HCT116 (cell line): ENCODE results near the gene KRTAP5-2. TPM values are rescaled to one million over a fixed set of nuclear protein-coding genes. Genes with fewer than 3 reads are reported as not detected.
A peak's percentile ranks its signal among the peaks of the same experiment; 100 is the strongest.

ENCODE experiments used
- ATAC-seq: fragments of 200-7000 bp; cut with Tn5 transposase; 2 replicates; pipeline ENCODE4 v1.9.1; 2020; ENCODE audit warnings: mild to moderate bottlenecking, moderate library complexity
- BruUV-seq: library from RNA; stranded (reverse); fragments of 400-500 nt; replicated peaks from 2 replicates; lab custom pipeline; 2021; lab: Mats Ljungman, UMichigan
- CTCF ChIA-PET: fragments of 300-600 bp; sonication (Branson Sonifier 250); formaldehyde crosslinking; loops from one replicate; lab custom pipeline; 2021; ENCODE audit warnings: antibody characterized with exemption; lab: Charles Lee
- POLR2A ChIA-PET: fragments of 300-600, 350-600 bp; sonication (Branson Sonifier 250); formaldehyde crosslinking; loops from one replicate; lab custom pipeline; 2021; ENCODE audit warnings: antibody characterized with exemption; lab: Charles Lee
- RAD21 ChIA-PET, 2 experiments: fragments of 300-600 bp; sonication (Branson Sonifier 250); formaldehyde crosslinking; loops; one replicate each; lab custom pipeline; 2023; ENCODE audit warnings: low total read pairs in 2 of 2; ENCODE audit not compliant: uncharacterized antibody in 2 of 2, unreplicated experiment in 2 of 2, low non-redundant PET in 1 of 2; lab: Charles Lee
- DNase-seq: peaks from one replicate; pipeline ENCODE4 v3.0.0-alpha.2; 2010; ENCODE audit warnings: low read depth, low spot score
- H2AFZ ChIP-seq: fragments of 200-600 bp; shearing (Covaris generic), sonication (generic); 2 replicates; pipeline ENCODE4 v1.6.1; 2017; ENCODE audit warnings: low read depth, mixed run types, mixed read lengths, antibody characterized with exemption, low read length; ENCODE audit not compliant: poor library complexity, severe bottlenecking
- H3K27ac ChIP-seq: 2 replicates; pipeline ENCODE4 v1.5.1; 2012; ENCODE audit warnings: low read depth, low read length
- H3K27me3 ChIP-seq: fragments of 200-600 bp; sonication (generic); 2 replicates; pipeline ENCODE4 v1.6.1; 2016; ENCODE audit warnings: mixed run types, low read length, mixed read lengths; ENCODE audit not compliant: insufficient read depth
- H3K36me3 ChIP-seq, 2 experiments: fragments of 200-500 bp in 1 of 2; fragments of 200-600 bp in 1 of 2; sonication (Bioruptor generic) in 1 of 2; sonication (generic) in 1 of 2; 2 replicates each; pipeline versions ENCODE4 v1.5.1 to v1.6.1; 2014 to 2016; ENCODE audit warnings: low read length in 2 of 2, inconsistent platforms in 1 of 2, mixed read lengths in 1 of 2, mixed run types in 1 of 2; ENCODE audit not compliant: insufficient read depth in 2 of 2, control insufficient read depth in 1 of 2
- H3K4me1 ChIP-seq, 2 experiments: fragments of 200-600 bp in 1 of 2; sonication (generic) in 1 of 2; 2 replicates each; pipeline versions ENCODE4 v1.5.1 to v1.6.1; 2012 to 2017; ENCODE audit warnings: low read length in 2 of 2, inconsistent platforms in 1 of 2, mild to moderate bottlenecking in 1 of 2, mixed read lengths in 1 of 2, mixed run types in 1 of 2, moderate library complexity in 1 of 2; ENCODE audit not compliant: insufficient read depth in 2 of 2, control insufficient read depth in 1 of 2
- H3K4me2 ChIP-seq: fragments of 200-600 bp; sonication (generic); 2 replicates; pipeline ENCODE4 v1.6.1; 2017; ENCODE audit warnings: mixed run types, low read length, mixed read lengths
- H3K4me3 ChIP-seq, 2 experiments: fragments of 200-600 bp in 1 of 2; sonication (generic) in 1 of 2; replicated peaks in 1 of 2; 2 replicates each; pipeline ENCODE4 v1.5.1; 2011 to 2016; ENCODE audit warnings: low read length in 2 of 2, control low read depth in 1 of 2, low read depth in 1 of 2, mild to moderate bottlenecking in 1 of 2, mixed read lengths in 1 of 2, mixed run types in 1 of 2
- H3K79me2 ChIP-seq: fragments of 200-600 bp; sonication (generic); 2 replicates; pipeline ENCODE4 v1.6.1; 2017; ENCODE audit warnings: mild to moderate bottlenecking, mixed run types, low read length, moderate library complexity, mixed read lengths; ENCODE audit not compliant: insufficient read depth
- H3K9ac ChIP-seq: fragments of 200-600 bp; sonication (generic); 2 replicates; pipeline ENCODE4 v1.6.1; 2016; ENCODE audit warnings: low read length, mixed read lengths
- H3K9me2 ChIP-seq: fragments of 200-600 bp; sonication (generic), shearing (Covaris generic); 2 replicates; pipeline ENCODE4 v1.6.1; 2017; ENCODE audit warnings: mixed run types, mild to moderate bottlenecking, moderate library complexity; ENCODE audit not compliant: insufficient read depth
- H3K9me3 ChIP-seq, 2 experiments: fragments of 200-500 bp in 1 of 2; fragments of 200-600 bp in 1 of 2; sonication (Bioruptor generic) in 1 of 2; sonication (generic) in 1 of 2; 2 replicates each; pipeline ENCODE4 v1.6.1; 2014 to 2017; ENCODE audit warnings: low read length in 2 of 2, mixed read lengths in 2 of 2, inconsistent platforms in 1 of 2, low read depth in 1 of 2, mild to moderate bottlenecking in 1 of 2, mixed run types in 1 of 2, moderate library complexity in 1 of 2; ENCODE audit not compliant: control insufficient read depth in 1 of 2, insufficient read depth in 1 of 2
- H4K20me1 ChIP-seq: fragments of 200-600 bp; sonication (generic), shearing (Covaris generic); 2 replicates; pipeline ENCODE4 v1.6.1; 2017; ENCODE audit warnings: mixed run types, mild to moderate bottlenecking, moderate library complexity; ENCODE audit not compliant: insufficient read depth
- CBX3 ChIP-seq: IDR thresholded peaks from 2 replicates; pipeline ENCODE4 v1.6.1; 2012; ENCODE audit warnings: low read depth
- CEBPB ChIP-seq: IDR thresholded peaks from 2 replicates; pipeline ENCODE4 v1.6.1; 2012; ENCODE audit warnings: low read depth
- EGR1 ChIP-seq: IDR thresholded peaks from 2 replicates; pipeline ENCODE4 v1.6.1; 2012; ENCODE audit warnings: low read depth
- FOSL1 ChIP-seq: IDR thresholded peaks from 2 replicates; pipeline ENCODE4 v1.6.1; 2012; ENCODE audit warnings: low read depth
- JUND ChIP-seq: IDR thresholded peaks from 2 replicates; pipeline ENCODE4 v1.6.1; 2012
- POLR2A ChIP-seq: IDR thresholded peaks from 2 replicates; pipeline ENCODE4 v1.7.0; 2011; ENCODE audit warnings: borderline replicate concordance; ENCODE audit not compliant: insufficient read depth, insufficient read length; ENCODE audit errors: extremely low read depth
- POLR2AphosphoS5 ChIP-seq: IDR thresholded peaks from 2 replicates; pipeline ENCODE4 v1.6.1; 2011; ENCODE audit warnings: mild to moderate bottlenecking, low read depth, low read length, moderate library complexity
- RAD21 ChIP-seq: IDR thresholded peaks from 2 replicates; pipeline ENCODE4 v1.6.1; 2012; ENCODE audit warnings: low read depth, mild to moderate bottlenecking
- SIN3A ChIP-seq: IDR thresholded peaks from 2 replicates; pipeline ENCODE4 v1.6.1; 2012; ENCODE audit warnings: low read depth
- SRF ChIP-seq: IDR thresholded peaks from 2 replicates; pipeline ENCODE4 v1.6.1; 2012; ENCODE audit warnings: low read depth
- TCF7L2 ChIP-seq: IDR thresholded peaks from 2 replicates; pipeline ENCODE4 v1.7.0; 2011; ENCODE audit warnings: borderline replicate concordance, inconsistent platforms; ENCODE audit not compliant: insufficient read depth, insufficient read length; ENCODE audit errors: extremely low read depth
- YY1 ChIP-seq: IDR thresholded peaks from 2 replicates; pipeline ENCODE4 v1.6.1; 2011; ENCODE audit warnings: low read length, low read depth, moderate library complexity, mild to moderate bottlenecking; ENCODE audit not compliant: insufficient replicate concordance; ENCODE audit errors: extremely low read depth
- ZFX ChIP-seq: fragments of 450-650 bp; IDR thresholded peaks from 2 replicates; pipeline ENCODE4 v1.6.1; 2017
- intact Hi-C: fragments of 100-400 bp; cut with micrococcal nuclease; formaldehyde crosslinking; loops from 2 replicates; pipeline ENCODE4 v1.10.0; 2022
- total RNA-seq: library from RNA; stranded (reverse); gene quantifications from one replicate; pipeline ENCODE4 v1.2.1, GENCODE V29; 2021; ENCODE audit not compliant: unreplicated experiment
- TF ChIP-seq, protein P1 (sequence below): IDR thresholded peaks from 2 replicates; pipeline ENCODE4 v1.6.1; 2012
- TF ChIP-seq, protein P2 (sequence below): IDR thresholded peaks from 2 replicates; pipeline ENCODE4 v1.6.1; 2012; ENCODE audit warnings: low read depth

Gene KRTAP5-2
- total RNA-seq, 1 experiment from 2014 or later, result not detected

- H3K9ac ChIP-seq, result peak within 1 kb of the TSS; percentile 77
- BruUV-seq, result no TSS peak
- intact Hi-C loops, result no loop called here
- TF ChIP-seq POLR2AphosphoS5 (peak; percentile 36; the same call in 1 of the 2 replicates), FOSL1 (no peak)
- TF ChIP-seq, all 23 proteins: peak for 1
- POLR2A ChIA-PET, result interaction anchor here (1.4 to 2.5 kb wide), 3 partner anchors 12 to 26 kb away, joined by 3 to 18 read pairs (median 8); partner anchors contain the start of gene KRTAP5-1
- H2AFZ ChIP-seq, result no peak within 1 kb of the TSS
- no peaks in the 10 kb centered on the region for H3K9me3 ChIP-seq
- peak; percentile 69 for ATAC-seq
- DNase-seq, result peak; percentile 53
- H3K9me2 ChIP-seq, result no peaks in the 10 kb centered on the region
- no peaks in the 10 kb centered on the region for H3K27me3 ChIP-seq
- H3K4me1 ChIP-seq, result peaks cover 16 to 29% of the 10 kb centered on the region in 2 experiments; a peak in 3 of 4 replicates
- peak within 1 kb of the TSS; percentile 65 to 70 for H3K4me3 ChIP-seq
- RAD21 ChIA-PET, result interaction anchor here (0.6 to 2.6 kb wide), 3 partner anchors 14 to 58 kb away, joined by 3 to 22 read pairs (median 4); no protein-coding TSS in a partner anchor
- H3K36me3 ChIP-seq, result no peaks in the 10 kb centered on the region
- H3K27ac ChIP-seq, result peak within 1 kb of the TSS; percentile 56; the same call in 1 of the 2 replicates
- CTCF ChIA-PET, result interaction anchor here (0.6 to 5.2 kb wide), 4 partner anchors 23 to 26 kb away, joined by 3 to 133 read pairs (median 16); no protein-coding TSS in a partner anchor
- no peaks in the 10 kb centered on the region for H4K20me1 ChIP-seq
- peaks cover 3% of the 10 kb centered on the region; the same call in 1 of the 2 replicates for H3K79me2 ChIP-seq
- H3K4me2 ChIP-seq, result peak within 1 kb of the TSS; percentile 94
Observed at GRCh38 chr11:1572197-1573076, 25.7 kb downstream of the KRTAP5-2 start, which contains the start of gene DUSP8. Gene DUSP8 (minus strand): TSS chr11:1572271. CDS start chr11:1565826, 6,445 bp downstream.

DNA sequence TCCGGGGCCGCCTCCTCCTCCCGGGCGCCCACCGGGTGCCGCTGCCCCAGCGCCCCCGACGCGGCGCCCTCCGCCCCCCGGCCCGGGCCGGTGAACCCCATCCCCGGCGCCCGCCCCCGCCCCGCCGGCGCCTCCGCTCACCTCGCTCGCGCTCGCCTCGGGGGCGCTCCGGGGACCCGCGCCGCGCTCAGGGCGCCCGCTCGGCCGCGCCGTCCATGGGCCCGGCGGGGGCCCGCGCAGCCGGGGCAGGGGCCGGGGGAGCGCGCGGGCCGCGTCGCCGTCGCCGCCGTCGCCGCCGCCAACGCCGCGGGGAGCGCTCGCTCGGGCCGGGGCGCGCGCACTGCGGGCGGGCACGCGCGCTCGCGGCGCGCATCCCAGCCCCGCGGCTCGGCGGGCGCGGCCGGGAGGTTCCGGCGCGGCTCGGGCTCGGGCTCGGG lies 26.3 kb downstream of the KRTAP5-2 start:
- no peaks in the 10 kb centered on the region for H4K20me1 ChIP-seq
- H3K9me3 ChIP-seq, result no peaks in the 10 kb centered on the region
- ChIA-PET POLR2A (interaction anchor here (1.4 kb wide), 1 partner anchor 13 kb away, joined by 3 read pairs; the partner anchor contains the start of gene KRTAP5-1), CTCF (interaction anchor here (0.6 to 0.8 kb wide), 2 partner anchors 24 to 25 kb away, joined by 3 to 4 read pairs; no protein-coding TSS in a partner anchor), RAD21 (interaction anchor here (0.6 to 0.7 kb wide), 2 partner anchors 14 to 59 kb away, joined by 3 to 4 read pairs; no protein-coding TSS in a partner anchor)
- H2AFZ ChIP-seq, result no peak overlapping the region
- H3K36me3 ChIP-seq, result no peaks in the 10 kb centered on the region
- H3K27ac ChIP-seq, result peak overlapping the region; percentile 49; the same call in 1 of the 2 replicates
- H3K27me3 ChIP-seq, result no peaks in the 10 kb centered on the region
- BruUV-seq, result no TSS peak
- ATAC-seq (no peak; the same call in 1 of the 2 replicates), DNase-seq (no peak)
- peaks cover 16 to 29% of the 10 kb centered on the region in 2 experiments; a peak in 3 of 4 replicates for H3K4me1 ChIP-seq
- H3K4me2 ChIP-seq, result peak overlapping the region; percentile 88
- H3K79me2 ChIP-seq, result peaks cover 3% of the 10 kb centered on the region; the same call in 1 of the 2 replicates
- H3K9ac ChIP-seq, result peak overlapping the region; percentile 77
- H3K4me3 ChIP-seq, result peak overlapping the region; percentile 65 to 70
- no peaks in the 10 kb centered on the region for H3K9me2 ChIP-seq
- intact Hi-C loops, result no loop called here
- TF ChIP-seq YY1, result no peak
- no peak for TF ChIP-seq FOSL1
- TF ChIP-seq, protein P1, sequence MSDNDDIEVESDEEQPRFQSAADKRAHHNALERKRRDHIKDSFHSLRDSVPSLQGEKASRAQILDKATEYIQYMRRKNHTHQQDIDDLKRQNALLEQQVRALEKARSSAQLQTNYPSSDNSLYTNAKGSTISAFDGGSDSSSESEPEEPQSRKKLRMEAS, result no peak
- TF ChIP-seq, protein P2, sequence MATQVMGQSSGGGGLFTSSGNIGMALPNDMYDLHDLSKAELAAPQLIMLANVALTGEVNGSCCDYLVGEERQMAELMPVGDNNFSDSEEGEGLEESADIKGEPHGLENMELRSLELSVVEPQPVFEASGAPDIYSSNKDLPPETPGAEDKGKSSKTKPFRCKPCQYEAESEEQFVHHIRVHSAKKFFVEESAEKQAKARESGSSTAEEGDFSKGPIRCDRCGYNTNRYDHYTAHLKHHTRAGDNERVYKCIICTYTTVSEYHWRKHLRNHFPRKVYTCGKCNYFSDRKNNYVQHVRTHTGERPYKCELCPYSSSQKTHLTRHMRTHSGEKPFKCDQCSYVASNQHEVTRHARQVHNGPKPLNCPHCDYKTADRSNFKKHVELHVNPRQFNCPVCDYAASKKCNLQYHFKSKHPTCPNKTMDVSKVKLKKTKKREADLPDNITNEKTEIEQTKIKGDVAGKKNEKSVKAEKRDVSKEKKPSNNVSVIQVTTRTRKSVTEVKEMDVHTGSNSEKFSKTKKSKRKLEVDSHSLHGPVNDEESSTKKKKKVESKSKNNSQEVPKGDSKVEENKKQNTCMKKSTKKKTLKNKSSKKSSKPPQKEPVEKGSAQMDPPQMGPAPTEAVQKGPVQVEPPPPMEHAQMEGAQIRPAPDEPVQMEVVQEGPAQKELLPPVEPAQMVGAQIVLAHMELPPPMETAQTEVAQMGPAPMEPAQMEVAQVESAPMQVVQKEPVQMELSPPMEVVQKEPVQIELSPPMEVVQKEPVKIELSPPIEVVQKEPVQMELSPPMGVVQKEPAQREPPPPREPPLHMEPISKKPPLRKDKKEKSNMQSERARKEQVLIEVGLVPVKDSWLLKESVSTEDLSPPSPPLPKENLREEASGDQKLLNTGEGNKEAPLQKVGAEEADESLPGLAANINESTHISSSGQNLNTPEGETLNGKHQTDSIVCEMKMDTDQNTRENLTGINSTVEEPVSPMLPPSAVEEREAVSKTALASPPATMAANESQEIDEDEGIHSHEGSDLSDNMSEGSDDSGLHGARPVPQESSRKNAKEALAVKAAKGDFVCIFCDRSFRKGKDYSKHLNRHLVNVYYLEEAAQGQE, result no peak
- no peak for TF ChIP-seq ZFX
- no peak for TF ChIP-seq JUND
- TF ChIP-seq RAD21, result no peak
- no peak for TF ChIP-seq CBX3
- no peak for TF ChIP-seq CEBPB
- no peak for TF ChIP-seq POLR2A
- no peak for TF ChIP-seq EGR1
- TF ChIP-seq POLR2AphosphoS5, result no peak
- no peak for TF ChIP-seq SIN3A
- TF ChIP-seq TCF7L2, result no peak
- no peak for TF ChIP-seq SRF
